GM12865 (cell line): ENCODE data around the gene MYBPC2.

Experiments
- DNase-seq: peaks from one replicate; pipeline ENCODE4 v3.0.0; 2010; ENCODE audit warnings: low read depth
- H3K4me3 ChIP-seq: 2 replicates; pipeline ENCODE4 v1.5.1; 2011; ENCODE audit warnings: mild to moderate bottlenecking, low read depth, low read length, control low read depth
- TF ChIP-seq, protein P1 (sequence below): IDR thresholded peaks from 2 replicates; pipeline ENCODE4 v1.5.1; 2011; ENCODE audit warnings: low read length, control low read depth, low read depth, inconsistent platforms; ENCODE audit not compliant: insufficient read depth; ENCODE audit errors: missing control alignments

The MYBPC2 gene

DNA sequence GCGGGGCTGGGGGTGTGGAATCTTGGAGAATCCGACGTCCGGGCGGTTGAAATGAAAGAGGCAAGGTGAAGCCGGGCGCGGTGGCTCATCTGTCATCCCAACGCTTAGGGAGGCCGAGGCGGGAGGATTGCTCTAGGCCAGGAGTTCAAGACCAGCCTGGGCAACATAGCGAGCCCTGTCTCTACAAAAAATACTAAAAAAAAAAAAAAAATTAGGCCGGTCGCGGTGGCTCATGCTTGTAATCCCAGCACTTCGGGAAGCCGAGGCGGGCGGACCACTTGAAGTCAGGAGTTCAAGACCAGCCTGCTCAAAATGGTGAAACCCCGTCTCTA, 44.2 kb downstream of the MYBPC2 start:
- no peak for DNase-seq
- TF ChIP-seq, protein P1, sequence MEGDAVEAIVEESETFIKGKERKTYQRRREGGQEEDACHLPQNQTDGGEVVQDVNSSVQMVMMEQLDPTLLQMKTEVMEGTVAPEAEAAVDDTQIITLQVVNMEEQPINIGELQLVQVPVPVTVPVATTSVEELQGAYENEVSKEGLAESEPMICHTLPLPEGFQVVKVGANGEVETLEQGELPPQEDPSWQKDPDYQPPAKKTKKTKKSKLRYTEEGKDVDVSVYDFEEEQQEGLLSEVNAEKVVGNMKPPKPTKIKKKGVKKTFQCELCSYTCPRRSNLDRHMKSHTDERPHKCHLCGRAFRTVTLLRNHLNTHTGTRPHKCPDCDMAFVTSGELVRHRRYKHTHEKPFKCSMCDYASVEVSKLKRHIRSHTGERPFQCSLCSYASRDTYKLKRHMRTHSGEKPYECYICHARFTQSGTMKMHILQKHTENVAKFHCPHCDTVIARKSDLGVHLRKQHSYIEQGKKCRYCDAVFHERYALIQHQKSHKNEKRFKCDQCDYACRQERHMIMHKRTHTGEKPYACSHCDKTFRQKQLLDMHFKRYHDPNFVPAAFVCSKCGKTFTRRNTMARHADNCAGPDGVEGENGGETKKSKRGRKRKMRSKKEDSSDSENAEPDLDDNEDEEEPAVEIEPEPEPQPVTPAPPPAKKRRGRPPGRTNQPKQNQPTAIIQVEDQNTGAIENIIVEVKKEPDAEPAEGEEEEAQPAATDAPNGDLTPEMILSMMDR = no peak
- peak overlapping the region; percentile 88 for H3K4me3 ChIP-seq

- TF ChIP-seq, protein P1 = no peak
- DNase-seq = no peak
- no peak overlapping the region for H3K4me3 ChIP-seq
Measured at GRCh38 chr19:50477751-50478515, 45.2 kb downstream of the MYBPC2 start.

DNA sequence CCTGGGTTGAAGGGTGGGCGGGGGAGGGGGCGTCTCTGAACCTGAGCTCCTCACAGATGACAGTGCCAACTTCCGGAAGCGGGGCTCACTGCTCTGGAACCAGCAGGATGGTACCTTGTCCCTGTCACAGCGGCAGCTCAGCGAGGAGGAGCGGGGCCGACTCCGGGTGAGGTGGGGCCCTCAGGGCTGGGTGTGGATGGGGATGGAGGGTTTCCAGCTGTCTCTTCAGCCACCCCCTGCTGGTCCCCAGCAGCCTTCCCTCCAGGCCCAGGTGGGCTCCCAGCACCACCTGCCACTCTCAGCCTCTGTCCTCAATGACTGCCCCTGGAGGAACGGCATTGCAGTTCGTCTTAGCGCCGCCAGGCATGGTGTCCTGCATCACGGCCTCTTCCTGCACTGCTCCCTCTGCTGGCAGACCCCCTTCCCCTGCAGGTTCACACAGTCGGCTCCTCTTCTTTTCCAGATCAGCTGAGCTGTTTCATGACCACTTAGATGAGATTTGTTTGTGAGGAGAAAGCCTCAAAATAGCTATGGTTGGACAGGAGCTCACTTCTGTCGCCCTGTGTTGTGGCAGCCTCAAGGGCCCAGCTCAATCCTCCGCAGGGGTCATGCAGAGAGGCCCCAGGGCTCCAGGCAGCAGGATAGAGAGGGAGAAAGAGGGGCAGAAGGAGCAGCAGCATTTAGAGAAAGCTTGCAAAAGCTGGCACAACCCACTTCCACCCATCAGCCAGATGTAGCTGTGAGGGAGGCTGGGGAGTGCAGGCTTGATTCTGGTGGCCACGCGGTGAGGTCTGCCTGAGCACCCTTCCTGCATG, 46.4 kb downstream of the MYBPC2 start:
- no peak overlapping the region for H3K4me3 ChIP-seq
- TF ChIP-seq, protein P1 = peak; percentile 23
- peak; percentile 20 for DNase-seq

GRCh38 chr19:50479761-50480251, 47.1 kb downstream of the MYBPC2 start:
- no peak overlapping the region for H3K4me3 ChIP-seq
- DNase-seq = no peak
- TF ChIP-seq, protein P1 = no peak

DNA sequence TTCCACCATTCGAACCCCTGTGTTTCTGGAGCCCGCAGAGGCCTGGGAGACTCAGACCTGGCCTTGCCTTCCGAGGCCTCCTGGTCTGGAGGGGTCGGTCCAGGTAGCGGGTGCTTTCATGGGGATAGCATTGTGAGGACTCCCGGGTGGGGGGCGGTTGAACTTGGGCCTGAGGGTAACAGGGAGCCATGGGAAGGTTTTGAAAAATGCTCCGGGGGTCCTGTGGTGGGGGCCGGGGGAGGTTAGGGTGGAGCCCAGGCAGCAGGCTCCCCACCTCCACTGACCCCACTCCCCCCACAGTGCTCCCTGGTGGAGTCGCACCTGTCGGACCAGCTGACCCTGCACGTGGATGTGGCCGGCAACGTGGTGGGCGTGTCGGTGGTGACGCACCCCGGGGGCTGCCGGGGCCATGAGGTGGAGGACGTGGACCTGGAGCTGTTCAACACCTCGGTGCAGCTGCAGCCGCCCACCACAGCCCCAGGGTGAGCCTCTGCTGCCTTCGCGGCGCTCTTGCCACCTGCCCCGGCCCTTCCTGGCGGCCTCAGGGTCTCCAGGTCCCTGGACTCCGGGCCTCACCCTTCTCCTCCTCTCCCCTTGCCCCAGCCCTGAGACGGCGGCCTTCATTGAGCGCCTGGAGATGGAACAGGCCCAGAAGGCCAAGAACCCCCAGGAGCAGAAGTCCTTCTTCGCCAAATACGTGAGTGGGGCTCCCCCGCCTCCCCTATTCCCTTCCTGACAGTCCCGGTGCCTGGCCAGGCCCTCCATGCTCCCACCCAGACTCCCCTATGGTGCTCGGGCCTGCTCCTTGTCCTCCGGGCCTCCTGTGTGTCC, 47.8 kb downstream of the MYBPC2 start:
- TF ChIP-seq, protein P1 = no peak
- no peak overlapping the region for H3K4me3 ChIP-seq
- DNase-seq = no peak

GRCh38 chr19:50481351-50482149, 48.9 kb downstream of the MYBPC2 start:
- TF ChIP-seq, protein P1 = no peak
- no peak overlapping the region for H3K4me3 ChIP-seq
- DNase-seq = no peak
